Measurements from ENCODE around the gene MAPKAP1. TPM values are rescaled to one million over a fixed set of nuclear protein-coding genes. Genes with fewer than 3 reads are reported as not detected.
A peak's percentile ranks its signal among the peaks of the same experiment; 100 is the strongest.

Gene MAPKAP1
- total and polyA plus RNA-seq, 9 of the 15 experiments (the other 6 are each of a cell fraction or from before 2014, with no cell fraction given), result 2.6 to 82.1 (median 61.1) TPM

- TF ChIP-seq STAT5B (CRISPR knock-in tag; IDR thresholded peaks at IDR 0.05) (no peak), TBL1XR1 (IDR thresholded peaks at IDR 0.05; ENCODE audit: low read length in 2 of 2) (peak in 1 of 2 experiments; percentile 26; a peak in 3 of 4 replicates), MLLT1 (IDR thresholded peaks at IDR 0.05) (no peak), ETV5 (CRISPR knock-in tag; IDR thresholded peaks at IDR 0.05; ENCODE audit: low read depth) (no peak), RCOR1 (IDR thresholded peaks at IDR 0.05; ENCODE audit: borderline replicate concordance in 1 of 2, low read depth in 2 of 2, low read length in 2 of 2) (peak; percentile 84 to 86; a peak in 3 of 4 replicates), ESRRB (CRISPR knock-in tag; IDR thresholded peaks at IDR 0.05; ENCODE audit: borderline replicate concordance) (no peak), ZFP36 (IDR thresholded peaks at IDR 0.05; ENCODE audit: low read depth, low read length, partially characterized antibody) (no peak), ADNP (tag; IDR thresholded peaks at IDR 0.05) (peak; percentile 64; the same call in 1 of the 2 replicates), ZNF146 (CRISPR knock-in tag; IDR thresholded peaks at IDR 0.05; ENCODE audit: unreplicated experiment) (no peak), ZNF398 (CRISPR knock-in tag; IDR thresholded peaks at IDR 0.05) (no peak), RBM25 (IDR thresholded peaks at IDR 0.05; ENCODE audit: low read depth, low read length, severe bottlenecking) (no peak), RFX1 (IDR thresholded peaks at IDR 0.05) (peak; percentile 32), ZNF512 (tag; IDR thresholded peaks at IDR 0.05) (no peak), SMARCE1 (IDR thresholded peaks at IDR 0.05) (peak; percentile 82; the same call in 1 of the 2 replicates), SRSF1 (IDR thresholded peaks at IDR 0.05; ENCODE audit: low read depth, low read length) (no peak), FOXK1 (CRISPR knock-in tag; IDR thresholded peaks at IDR 0.05; ENCODE audit: borderline replicate concordance) (no peak), ATF4 (CRISPR knock-in tag; IDR thresholded peaks at IDR 0.05) (no peak), GTF2B (IDR thresholded peaks at IDR 0.05; ENCODE audit: extremely low read depth, insufficient read length) (no peak), ZBTB26 (CRISPR knock-in tag; IDR thresholded peaks at IDR 0.05) (no peak), BRD9 (IDR thresholded peaks at IDR 0.05; ENCODE audit: low read depth, partially characterized antibody) (no peak)
Measured at GRCh38 chr9:125477089-125477544, 229.9 kb downstream of the MAPKAP1 start (continued).

All from K562 (cell line).